Liver (tissue), 9 donors: ENCODE results near the gene SLC35C1. TPM values are rescaled to one million over a fixed set of nuclear protein-coding genes. Genes with fewer than 3 reads are reported as not detected.

Experiments used
- DNase-seq: peaks from one replicate; pipeline ENCODE4 v3.0.0-alpha.2; 2017; ENCODE audit warnings: low spot score
- H3K27ac ChIP-seq, 2 donors: one replicate each; pipeline ENCODE4 v1.7.0; 2013; ENCODE audit warnings: inconsistent platforms in 2 of 2, low read length in 2 of 2, control low read depth in 1 of 2, low read depth in 1 of 2, mild to moderate bottlenecking in 1 of 2
- H3K27me3 ChIP-seq, 4 donors: one replicate each; pipeline versions ENCODE4 v1.6.1 to v1.7.0; 2013; ENCODE audit warnings: low read length in 3 of 4, inconsistent platforms in 1 of 4, mild to moderate bottlenecking in 1 of 4, moderate library complexity in 1 of 4; ENCODE audit not compliant: control insufficient read depth in 4 of 4, insufficient read depth in 4 of 4
- H3K36me3 ChIP-seq, 4 donors: one replicate each; pipeline versions ENCODE4 v1.6.1 to v1.7.0; 2013; ENCODE audit warnings: low read length in 3 of 4, mild to moderate bottlenecking in 3 of 4, low read depth in 1 of 4, moderate library complexity in 1 of 4; ENCODE audit not compliant: control insufficient read depth in 4 of 4, insufficient read depth in 3 of 4
- H3K4me1 ChIP-seq, 4 donors: one replicate each; pipeline versions ENCODE4 v1.6.1 to v1.7.0; 2013; ENCODE audit warnings: low read length in 3 of 4, mild to moderate bottlenecking in 3 of 4, moderate library complexity in 1 of 4; ENCODE audit not compliant: control insufficient read depth in 4 of 4, insufficient read depth in 4 of 4
- H3K4me3 ChIP-seq, 3 donors: one replicate each; pipeline versions ENCODE4 v1.6.1 to v1.7.0; 2013; ENCODE audit warnings: low read length in 3 of 3, control low read depth in 1 of 3, low read depth in 1 of 3, mild to moderate bottlenecking in 1 of 3
- H3K9ac ChIP-seq, 2 donors: one replicate each; pipeline ENCODE4 v1.7.0; 2013; ENCODE audit warnings: low read length in 2 of 2, mild to moderate bottlenecking in 2 of 2, moderate library complexity in 2 of 2, control low read depth in 1 of 2, low read depth in 1 of 2
- H3K9me3 ChIP-seq, 4 donors: one replicate each; pipeline versions ENCODE4 v1.6.1 to v1.7.0; 2013; ENCODE audit warnings: low read length in 3 of 4; ENCODE audit not compliant: control insufficient read depth in 4 of 4
- ATF3 ChIP-seq: IDR thresholded peaks from 2 replicates; pipeline ENCODE4 v1.6.1; 2016; ENCODE audit warnings: antibody characterized with exemption
- CTCF ChIP-seq: fragments of 150-350 bp; IDR thresholded peaks from 2 replicates; pipeline ENCODE4 v1.5.1; 2017; ENCODE audit warnings: improper control_type of control experiment, low read depth, low read length; ENCODE audit not compliant: missing input control
- EGR1 ChIP-seq, 2 donors: IDR thresholded peaks; 2 replicates each; pipeline ENCODE4 v1.6.1; 2016 to 2018; ENCODE audit warnings: antibody characterized with exemption in 2 of 2, low read depth in 2 of 2
- FOXA1 ChIP-seq: IDR thresholded peaks from 2 replicates; pipeline ENCODE4 v1.6.1; 2016; ENCODE audit warnings: antibody characterized with exemption
- FOXA2 ChIP-seq: IDR thresholded peaks from 2 replicates; pipeline ENCODE4 v1.6.1; 2016; ENCODE audit warnings: antibody characterized with exemption
- GABPA ChIP-seq, 2 donors: IDR thresholded peaks in 1 of 2; conservative IDR thresholded peaks in 1 of 2; 2 replicates each; pipeline ENCODE4 v1.6.1; 2016; ENCODE audit warnings: antibody characterized with exemption in 2 of 2, mild to moderate bottlenecking in 1 of 2, moderate library complexity in 1 of 2
- HNF4A ChIP-seq, 2 donors: conservative IDR thresholded peaks; 2 replicates each; pipeline ENCODE4 v1.6.1; 2016; ENCODE audit warnings: antibody characterized with exemption in 2 of 2, mild to moderate bottlenecking in 2 of 2
- HNF4G ChIP-seq: IDR thresholded peaks from 2 replicates; pipeline ENCODE4 v1.6.1; 2016; ENCODE audit warnings: antibody characterized with exemption
- JUND ChIP-seq, 2 donors: IDR thresholded peaks; 2 replicates each; pipeline ENCODE4 v1.6.1; 2016; ENCODE audit warnings: antibody characterized with exemption in 2 of 2
- MAX ChIP-seq: IDR thresholded peaks from 2 replicates; pipeline ENCODE4 v1.6.1; 2016; ENCODE audit warnings: antibody characterized with exemption
- NR2F2 ChIP-seq: IDR thresholded peaks from 2 replicates; pipeline ENCODE4 v1.6.1; 2016; ENCODE audit warnings: antibody characterized with exemption
- RAD21 ChIP-seq, 2 donors: IDR thresholded peaks; 2 replicates each; pipeline ENCODE4 v1.6.1; 2016; ENCODE audit warnings: antibody characterized with exemption in 2 of 2, mild to moderate bottlenecking in 2 of 2
- REST ChIP-seq: IDR thresholded peaks from 2 replicates; pipeline ENCODE4 v1.6.1; 2016; ENCODE audit warnings: antibody characterized with exemption, mild to moderate bottlenecking
- RXRA ChIP-seq, 2 donors: IDR thresholded peaks; 2 replicates each; pipeline ENCODE4 v1.6.1; 2017 to 2018; ENCODE audit warnings: antibody characterized with exemption in 2 of 2, mild to moderate bottlenecking in 1 of 2
- SP1 ChIP-seq: IDR thresholded peaks from 2 replicates; pipeline ENCODE4 v1.6.1; 2018; ENCODE audit warnings: antibody characterized with exemption, mild to moderate bottlenecking
- TAF1 ChIP-seq: conservative IDR thresholded peaks from 2 replicates; pipeline ENCODE4 v1.6.1; 2016; ENCODE audit warnings: antibody characterized with exemption, mild to moderate bottlenecking
- YY1 ChIP-seq: IDR thresholded peaks from 2 replicates; pipeline ENCODE4 v1.6.1; 2016; ENCODE audit warnings: antibody characterized with exemption, mild to moderate bottlenecking
- ZBTB33 ChIP-seq: IDR thresholded peaks from 2 replicates; pipeline ENCODE4 v1.6.1; 2016; ENCODE audit warnings: antibody characterized with exemption
- WGBS: extraction: QIAGEN DNeasy Blood & Tissue Kit; methylation state at CpG from one replicate; pipeline ENCODE4 v1.1.7; 2013; 5-methylcytosine and 5-hydroxymethylcytosine counted together
- polyA plus RNA-seq, 2 donors: library from polyadenylated mRNA; stranded (reverse) in 1 of 2; unstranded in 1 of 2; fragments of 200-250 nt in 1 of 2; fragments of >200 nt in 1 of 2; fragmentation: Nextera tagmentation in 1 of 2; extraction: Ambion mirVana in 1 of 2; gene quantifications; one replicate each; pipeline versions ENCODE4 v1.2.1 to v1.2.3, GENCODE V29; 2013 to 2015
- total RNA-seq, 2 donors: library from RNA; depleted of rRNA; stranded (reverse); fragments of >200 nt; gene quantifications; one replicate each; pipeline ENCODE4 v1.2.3, GENCODE V29; 2014
- donor health status: healthy.
- donor health status: healthy.
- donor health status: healthy.
- donor health status: healthy.
- donor health status: healthy.

SLC35C1 gene
- total and polyA plus RNA-seq, 4 donors, result 2.5 to 82.0 (median 46.1) TPM

GRCh38 chr11:45852712-45853101 lies 47.8 kb downstream of the SLC35C1 start:
- TF ChIP-seq RAD21 (IDR thresholded peaks at IDR 0.05), result peak; percentile 26 to 66
- peak; percentile 18 for TF ChIP-seq CTCF
- no peak for TF ChIP-seq ATF3
- no peak for TF ChIP-seq HNF4A (conservative IDR thresholded peaks at IDR 0.05)
- Histone ChIP-seq H3K9ac (no peak overlapping the region), H3K27me3 (no peaks in the 10 kb centered on the region), H3K4me1 (peaks cover 19 to 92% (median 85%) of the 10 kb centered on the region in 4 donors), H3K9me3 (no peaks in the 10 kb centered on the region), H3K4me3 (no peak overlapping the region), H3K27ac (peak overlapping the region in 1 of 2 donors; percentile 35), H3K36me3 (peaks cover 2 to 24% (median 17%) of the 10 kb centered on the region in 4 donors)
- DNase-seq, result no peak
- WGBS, result 23% methylated on average over 1 of the region's 1 CpG

GRCh38 chr11:45853332-45854219 lies 48.6 kb downstream of the SLC35C1 start:
- TF ChIP-seq JUND (IDR thresholded peaks at IDR 0.05) (no peak), GABPA (IDR thresholded peaks at IDR 0.05 in 1 of 2, conservative IDR thresholded peaks at IDR 0.05 in 1 of 2) (no peak), RXRA (IDR thresholded peaks at IDR 0.05) (peak in 1 of 2 donors; percentile 63), NR2F2 (no peak), RAD21 (IDR thresholded peaks at IDR 0.05) (no peak), SP1 (no peak), REST (peak; percentile 26), CTCF (no peak), ATF3 (no peak), TAF1 (no peak), YY1 (peak; percentile 26), EGR1 (IDR thresholded peaks at IDR 0.05; ENCODE audit: low read depth in 2 of 2) (no peak), HNF4A (conservative IDR thresholded peaks at IDR 0.05) (peak in 1 of 2 donors; percentile 61), HNF4G (no peak), MAX (peak; percentile 20), FOXA1 (no peak), FOXA2 (peak; percentile 4), ZBTB33 (no peak)
- DNase-seq, result no peak
- WGBS, result 56% methylated on average over 7 of the region's 7 CpGs
- no peak overlapping the region for H3K9ac ChIP-seq
- no peaks in the 10 kb centered on the region for H3K9me3 ChIP-seq
- H3K36me3 ChIP-seq, result peaks cover 2 to 31% (median 20%) of the 10 kb centered on the region in 4 donors
- H3K27me3 ChIP-seq, result no peaks in the 10 kb centered on the region
- peaks cover 27 to 95% (median 91%) of the 10 kb centered on the region in 4 donors for H3K4me1 ChIP-seq
- peak overlapping the region in 1 of 2 donors; percentile 4 for H3K27ac ChIP-seq
- no peak overlapping the region for H3K4me3 ChIP-seq
